ENCODE measurements around the gene REC8. TPM values are rescaled to one million over a fixed set of nuclear protein-coding genes. Genes with fewer than 3 reads are reported as not detected.

The REC8 gene
- total and polyA plus RNA-seq, 4 donors: 2.3 to 4.7 (median 3.8) TPM

DNA sequence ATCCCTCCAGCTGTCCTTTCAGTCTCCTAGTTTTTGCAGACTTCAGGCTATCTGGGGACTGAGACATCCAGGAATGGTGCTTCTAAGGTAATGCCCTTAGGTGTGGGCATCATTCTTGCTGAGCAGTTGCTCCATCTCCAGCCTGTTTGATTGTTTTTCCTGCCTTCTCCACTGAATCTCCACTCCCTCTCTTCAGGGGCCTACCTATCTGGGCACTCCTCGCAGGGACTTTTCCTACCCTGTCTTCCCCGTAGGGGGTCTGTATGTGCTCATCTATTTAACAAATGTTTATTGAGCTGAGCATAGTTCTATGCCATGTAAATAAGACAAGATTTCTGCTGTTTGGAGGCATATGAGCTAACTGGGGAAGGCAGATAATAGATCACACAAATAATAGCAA, 38.9 kb upstream of the REC8 start:
- H3K9me3 ChIP-seq (ENCODE audit: control insufficient read depth in 4 of 4, low read length in 3 of 4): no peaks in the 10 kb centered on the region
- no peak overlapping the region for H3K9ac ChIP-seq (ENCODE audit: low read depth in 1 of 2, low read length in 2 of 2)
- H3K36me3 ChIP-seq (ENCODE audit: control insufficient read depth in 4 of 4, insufficient read depth in 3 of 4, low read depth in 1 of 4, low read length in 3 of 4): peaks cover 0 to 5% (median 4%) of the 10 kb centered on the region in 4 donors
- peaks cover 10 to 55% (median 43%) of the 10 kb centered on the region in 4 donors for H3K4me1 ChIP-seq (ENCODE audit: control insufficient read depth in 4 of 4, insufficient read depth in 4 of 4, low read length in 3 of 4)
- TF ChIP-seq HNF4A (conservative IDR thresholded peaks at IDR 0.05): no peak
- TF ChIP-seq EGR1 (IDR thresholded peaks at IDR 0.05; ENCODE audit: low read depth in 2 of 2): no peak
- TF ChIP-seq TAF1 (conservative IDR thresholded peaks at IDR 0.05): no peak
- TF ChIP-seq SP1 (IDR thresholded peaks at IDR 0.05): no peak
- no peak for TF ChIP-seq NR2F2 (IDR thresholded peaks at IDR 0.05)
- TF ChIP-seq, protein P1, sequence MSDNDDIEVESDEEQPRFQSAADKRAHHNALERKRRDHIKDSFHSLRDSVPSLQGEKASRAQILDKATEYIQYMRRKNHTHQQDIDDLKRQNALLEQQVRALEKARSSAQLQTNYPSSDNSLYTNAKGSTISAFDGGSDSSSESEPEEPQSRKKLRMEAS (IDR thresholded peaks at IDR 0.05): no peak
- no peak for TF ChIP-seq JUND (IDR thresholded peaks at IDR 0.05)
- TF ChIP-seq, protein P2, sequence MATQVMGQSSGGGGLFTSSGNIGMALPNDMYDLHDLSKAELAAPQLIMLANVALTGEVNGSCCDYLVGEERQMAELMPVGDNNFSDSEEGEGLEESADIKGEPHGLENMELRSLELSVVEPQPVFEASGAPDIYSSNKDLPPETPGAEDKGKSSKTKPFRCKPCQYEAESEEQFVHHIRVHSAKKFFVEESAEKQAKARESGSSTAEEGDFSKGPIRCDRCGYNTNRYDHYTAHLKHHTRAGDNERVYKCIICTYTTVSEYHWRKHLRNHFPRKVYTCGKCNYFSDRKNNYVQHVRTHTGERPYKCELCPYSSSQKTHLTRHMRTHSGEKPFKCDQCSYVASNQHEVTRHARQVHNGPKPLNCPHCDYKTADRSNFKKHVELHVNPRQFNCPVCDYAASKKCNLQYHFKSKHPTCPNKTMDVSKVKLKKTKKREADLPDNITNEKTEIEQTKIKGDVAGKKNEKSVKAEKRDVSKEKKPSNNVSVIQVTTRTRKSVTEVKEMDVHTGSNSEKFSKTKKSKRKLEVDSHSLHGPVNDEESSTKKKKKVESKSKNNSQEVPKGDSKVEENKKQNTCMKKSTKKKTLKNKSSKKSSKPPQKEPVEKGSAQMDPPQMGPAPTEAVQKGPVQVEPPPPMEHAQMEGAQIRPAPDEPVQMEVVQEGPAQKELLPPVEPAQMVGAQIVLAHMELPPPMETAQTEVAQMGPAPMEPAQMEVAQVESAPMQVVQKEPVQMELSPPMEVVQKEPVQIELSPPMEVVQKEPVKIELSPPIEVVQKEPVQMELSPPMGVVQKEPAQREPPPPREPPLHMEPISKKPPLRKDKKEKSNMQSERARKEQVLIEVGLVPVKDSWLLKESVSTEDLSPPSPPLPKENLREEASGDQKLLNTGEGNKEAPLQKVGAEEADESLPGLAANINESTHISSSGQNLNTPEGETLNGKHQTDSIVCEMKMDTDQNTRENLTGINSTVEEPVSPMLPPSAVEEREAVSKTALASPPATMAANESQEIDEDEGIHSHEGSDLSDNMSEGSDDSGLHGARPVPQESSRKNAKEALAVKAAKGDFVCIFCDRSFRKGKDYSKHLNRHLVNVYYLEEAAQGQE (IDR thresholded peaks at IDR 0.05): no peak
- TF ChIP-seq HNF4G (IDR thresholded peaks at IDR 0.05): no peak
- H3K27me3 ChIP-seq (ENCODE audit: control insufficient read depth in 4 of 4, insufficient read depth in 4 of 4, low read length in 3 of 4): no peaks in the 10 kb centered on the region
- 97% methylated on average over 2 of the region's 2 CpGs for WGBS
- no peak for DNase-seq (ENCODE audit: low spot score)
- H3K27ac ChIP-seq (ENCODE audit: low read depth in 1 of 2, low read length in 2 of 2): no peak overlapping the region
- H3K4me3 ChIP-seq (ENCODE audit: low read depth in 1 of 3, low read length in 3 of 3): no peak overlapping the region

DNA sequence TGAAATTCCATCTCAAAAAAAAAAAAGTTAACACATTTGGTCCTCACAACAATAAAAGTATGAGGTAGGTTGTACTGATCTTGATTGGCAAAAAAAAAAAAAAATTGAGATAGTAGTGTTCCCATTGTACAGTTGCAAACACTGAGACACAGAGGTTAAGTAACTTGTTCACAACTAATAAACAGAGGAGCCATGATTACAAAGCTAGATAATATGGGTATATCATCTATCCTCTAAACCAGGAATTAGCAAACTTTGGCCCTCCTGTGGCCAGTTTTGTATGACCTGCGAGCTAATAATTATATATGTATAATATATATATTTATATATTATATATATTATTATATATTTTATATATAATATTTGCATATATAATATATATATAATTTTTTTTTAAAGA, 38.1 kb upstream of the REC8 start:
- Histone ChIP-seq H3K4me1 (ENCODE audit: control insufficient read depth in 4 of 4, insufficient read depth in 4 of 4, low read length in 3 of 4) (peaks cover 10 to 56% (median 43%) of the 10 kb centered on the region in 4 donors), H3K9me3 (ENCODE audit: control insufficient read depth in 4 of 4, low read length in 3 of 4) (no peaks in the 10 kb centered on the region), H3K36me3 (ENCODE audit: control insufficient read depth in 4 of 4, insufficient read depth in 3 of 4, low read depth in 1 of 4, low read length in 3 of 4) (peaks cover 2 to 12% (median 10%) of the 10 kb centered on the region in 4 donors), H3K27ac (ENCODE audit: low read depth in 1 of 2, low read length in 2 of 2) (no peak overlapping the region), H3K27me3 (ENCODE audit: control insufficient read depth in 4 of 4, insufficient read depth in 4 of 4, low read length in 3 of 4) (no peaks in the 10 kb centered on the region), H3K4me3 (ENCODE audit: low read depth in 1 of 3, low read length in 3 of 3) (no peak overlapping the region), H3K9ac (ENCODE audit: low read depth in 1 of 2, low read length in 2 of 2) (no peak overlapping the region)
- TF ChIP-seq RXRA (IDR thresholded peaks at IDR 0.05) (no peak), SP1 (IDR thresholded peaks at IDR 0.05) (no peak), EGR1 (IDR thresholded peaks at IDR 0.05; ENCODE audit: low read depth in 2 of 2) (no peak), TAF1 (conservative IDR thresholded peaks at IDR 0.05) (no peak), RAD21 (IDR thresholded peaks at IDR 0.05) (no peak), FOXA2 (IDR thresholded peaks at IDR 0.05) (no peak), HNF4G (IDR thresholded peaks at IDR 0.05) (no peak)
- TF ChIP-seq, protein P1 (IDR thresholded peaks at IDR 0.05): no peak
- TF ChIP-seq, protein P3, sequence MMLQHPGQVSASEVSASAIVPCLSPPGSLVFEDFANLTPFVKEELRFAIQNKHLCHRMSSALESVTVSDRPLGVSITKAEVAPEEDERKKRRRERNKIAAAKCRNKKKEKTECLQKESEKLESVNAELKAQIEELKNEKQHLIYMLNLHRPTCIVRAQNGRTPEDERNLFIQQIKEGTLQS (IDR thresholded peaks at IDR 0.05): no peak
- TF ChIP-seq, protein P4, sequence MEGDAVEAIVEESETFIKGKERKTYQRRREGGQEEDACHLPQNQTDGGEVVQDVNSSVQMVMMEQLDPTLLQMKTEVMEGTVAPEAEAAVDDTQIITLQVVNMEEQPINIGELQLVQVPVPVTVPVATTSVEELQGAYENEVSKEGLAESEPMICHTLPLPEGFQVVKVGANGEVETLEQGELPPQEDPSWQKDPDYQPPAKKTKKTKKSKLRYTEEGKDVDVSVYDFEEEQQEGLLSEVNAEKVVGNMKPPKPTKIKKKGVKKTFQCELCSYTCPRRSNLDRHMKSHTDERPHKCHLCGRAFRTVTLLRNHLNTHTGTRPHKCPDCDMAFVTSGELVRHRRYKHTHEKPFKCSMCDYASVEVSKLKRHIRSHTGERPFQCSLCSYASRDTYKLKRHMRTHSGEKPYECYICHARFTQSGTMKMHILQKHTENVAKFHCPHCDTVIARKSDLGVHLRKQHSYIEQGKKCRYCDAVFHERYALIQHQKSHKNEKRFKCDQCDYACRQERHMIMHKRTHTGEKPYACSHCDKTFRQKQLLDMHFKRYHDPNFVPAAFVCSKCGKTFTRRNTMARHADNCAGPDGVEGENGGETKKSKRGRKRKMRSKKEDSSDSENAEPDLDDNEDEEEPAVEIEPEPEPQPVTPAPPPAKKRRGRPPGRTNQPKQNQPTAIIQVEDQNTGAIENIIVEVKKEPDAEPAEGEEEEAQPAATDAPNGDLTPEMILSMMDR (IDR thresholded peaks at IDR 0.05; ENCODE audit: low read depth, low read length, missing input control): no peak
- WGBS: 97% methylated on average over 1 of the region's 1 CpG
- DNase-seq (ENCODE audit: low spot score): no peak
